Left kidney (tissue), 2 donors: ENCODE data around the gene MAML2. TPM values are rescaled to one million over a fixed set of nuclear protein-coding genes. Genes with fewer than 3 reads are reported as not detected.
A peak's percentile ranks its signal among the peaks of the same experiment; 100 is the strongest.

Source experiments
- DNase-seq: peaks from one replicate; pipeline ENCODE4 v3.0.0-alpha.2; 2013
- polyA plus RNA-seq: library from polyadenylated mRNA; unstranded; fragments of 120-200 nt; gene quantifications from one replicate; pipeline ENCODE4 v1.2.1, GENCODE V29; 2013; ENCODE audit not compliant: insufficient read length

Gene MAML2
- polyA plus RNA-seq, 1 donor, result 31.7 TPM

- peak; percentile 83 for DNase-seq
Observed at GRCh38 chr11:96155627-96156378, 187.2 kb downstream of the MAML2 start.

GRCh38 chr11:96154802-96155520 lies 188.0 kb downstream of the MAML2 start:
- DNase-seq, result no peak

- DNase-seq, result no peak
Observed at GRCh38 chr11:96152623-96153022, 190.4 kb downstream of the MAML2 start.

GRCh38 chr11:96151501-96151900 lies 191.5 kb downstream of the MAML2 start:
- DNase-seq, result no peak

- DNase-seq, result no peak
Observed at GRCh38 chr11:96150609-96151008, 192.4 kb downstream of the MAML2 start.

GRCh38 chr11:96149743-96150555 lies 193.0 kb downstream of the MAML2 start:
- DNase-seq, result no peak

GRCh38 chr11:96147906-96148486 lies 195.0 kb downstream of the MAML2 start:
- no peak for DNase-seq

- DNase-seq, result no peak
Observed at GRCh38 chr11:96147186-96147585, 195.8 kb downstream of the MAML2 start.

- DNase-seq, result no peak
Observed at GRCh38 chr11:96146765-96147164, 196.2 kb downstream of the MAML2 start.

- no peak for DNase-seq
Observed at GRCh38 chr11:96145163-96145585, 197.8 kb downstream of the MAML2 start.

- no peak for DNase-seq
Observed at GRCh38 chr11:96144553-96144952, 198.4 kb downstream of the MAML2 start.

GRCh38 chr11:96143041-96143521 lies 199.9 kb downstream of the MAML2 start:
- DNase-seq, result no peak

- no peak for DNase-seq
Observed at GRCh38 chr11:96141626-96142025, 201.4 kb downstream of the MAML2 start.

GRCh38 chr11:96139691-96140090 lies 203.3 kb downstream of the MAML2 start:
- DNase-seq, result no peak

- DNase-seq, result no peak
Observed at GRCh38 chr11:96137373-96137772, 205.6 kb downstream of the MAML2 start.

GRCh38 chr11:96136613-96137298 lies 206.2 kb downstream of the MAML2 start:
- DNase-seq, result no peak

GRCh38 chr11:96134602-96135001 lies 208.4 kb downstream of the MAML2 start:
- no peak for DNase-seq

GRCh38 chr11:96132437-96132836 lies 210.6 kb downstream of the MAML2 start:
- DNase-seq, result no peak

GRCh38 chr11:96130061-96130620 lies 212.9 kb downstream of the MAML2 start:
- DNase-seq, result no peak

- DNase-seq, result no peak
Observed at GRCh38 chr11:96127596-96127959, 215.4 kb downstream of the MAML2 start.

GRCh38 chr11:96126917-96127595 lies 215.9 kb downstream of the MAML2 start:
- no peak for DNase-seq
